ENCODE data around the gene COG3.
A peak's percentile ranks its signal among the peaks of the same experiment; 100 is the strongest.
"Not testable (repeated sequence)": the region's sequence is repeated elsewhere in the genome, so short reads cannot be mapped to it uniquely, and the experiment has no call there.

The COG3 gene, protein sequence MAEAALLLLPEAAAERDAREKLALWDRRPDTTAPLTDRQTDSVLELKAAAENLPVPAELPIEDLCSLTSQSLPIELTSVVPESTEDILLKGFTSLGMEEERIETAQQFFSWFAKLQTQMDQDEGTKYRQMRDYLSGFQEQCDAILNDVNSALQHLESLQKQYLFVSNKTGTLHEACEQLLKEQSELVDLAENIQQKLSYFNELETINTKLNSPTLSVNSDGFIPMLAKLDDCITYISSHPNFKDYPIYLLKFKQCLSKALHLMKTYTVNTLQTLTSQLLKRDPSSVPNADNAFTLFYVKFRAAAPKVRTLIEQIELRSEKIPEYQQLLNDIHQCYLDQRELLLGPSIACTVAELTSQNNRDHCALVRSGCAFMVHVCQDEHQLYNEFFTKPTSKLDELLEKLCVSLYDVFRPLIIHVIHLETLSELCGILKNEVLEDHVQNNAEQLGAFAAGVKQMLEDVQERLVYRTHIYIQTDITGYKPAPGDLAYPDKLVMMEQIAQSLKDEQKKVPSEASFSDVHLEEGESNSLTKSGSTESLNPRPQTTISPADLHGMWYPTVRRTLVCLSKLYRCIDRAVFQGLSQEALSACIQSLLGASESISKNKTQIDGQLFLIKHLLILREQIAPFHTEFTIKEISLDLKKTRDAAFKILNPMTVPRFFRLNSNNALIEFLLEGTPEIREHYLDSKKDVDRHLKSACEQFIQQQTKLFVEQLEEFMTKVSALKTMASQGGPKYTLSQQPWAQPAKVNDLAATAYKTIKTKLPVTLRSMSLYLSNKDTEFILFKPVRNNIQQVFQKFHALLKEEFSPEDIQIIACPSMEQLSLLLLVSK

DNA sequence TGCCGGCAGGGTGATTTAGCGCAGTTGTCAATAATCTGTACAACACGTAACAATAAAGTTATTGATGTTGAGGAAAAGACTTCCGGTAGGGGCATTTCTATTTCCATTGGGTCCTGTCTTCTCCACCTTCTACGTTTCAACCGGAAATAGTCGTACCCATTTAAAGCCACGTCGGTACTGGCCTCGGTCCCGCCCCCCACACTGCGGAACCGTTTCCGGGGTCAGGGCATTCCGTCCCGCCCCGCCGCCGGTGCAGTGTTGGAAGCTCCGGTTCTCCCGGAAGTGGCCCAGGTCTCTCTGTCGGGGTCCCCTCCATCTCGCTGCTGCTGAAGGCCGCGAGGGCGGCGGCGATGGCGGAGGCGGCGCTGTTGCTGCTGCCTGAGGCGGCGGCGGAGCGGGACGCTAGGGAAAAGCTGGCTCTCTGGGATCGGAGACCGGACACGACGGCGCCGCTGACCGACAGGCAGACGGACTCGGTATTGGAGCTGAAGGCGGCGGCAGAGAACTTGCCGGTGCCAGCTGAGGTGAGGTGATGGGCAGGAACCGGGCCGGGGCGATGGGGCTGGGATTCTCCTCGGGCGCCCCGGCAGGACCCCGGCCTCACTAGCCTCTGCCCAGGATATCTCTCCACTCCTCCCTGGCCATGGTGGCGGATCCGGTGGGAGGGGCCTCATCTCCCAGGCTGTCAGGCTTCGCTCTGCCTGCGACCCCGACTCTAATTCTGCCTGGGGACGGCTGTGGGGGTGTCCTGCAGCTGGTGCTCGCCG lies at the start of gene COG3:
Gene COG3 (plus strand): TSS at position 253 of the 767 bp plus-strand sequence. CDS start 98 bp downstream, at position 351.
- DNase-seq = peak; percentile 95

DNA sequence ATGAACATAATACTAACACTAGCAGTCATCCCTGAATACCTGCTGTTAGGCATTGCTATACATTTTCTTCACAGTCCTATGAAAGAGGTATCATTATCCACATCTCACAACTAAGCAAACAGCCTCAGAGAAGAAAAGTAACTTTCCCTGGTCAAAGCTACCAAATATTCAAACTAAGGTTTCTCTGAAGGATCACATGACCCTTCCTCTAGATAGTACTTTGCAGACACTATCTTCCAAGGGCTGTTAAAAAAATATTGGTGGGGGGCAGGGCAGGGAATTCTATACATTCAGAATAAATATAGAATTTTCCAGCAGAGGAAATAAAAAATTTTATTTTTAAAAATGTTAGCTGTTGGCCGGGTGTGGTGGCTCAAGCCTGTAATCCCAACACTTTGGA lies 49.6 kb upstream of the COG3 start:
- DNase-seq = no peak

DNA sequence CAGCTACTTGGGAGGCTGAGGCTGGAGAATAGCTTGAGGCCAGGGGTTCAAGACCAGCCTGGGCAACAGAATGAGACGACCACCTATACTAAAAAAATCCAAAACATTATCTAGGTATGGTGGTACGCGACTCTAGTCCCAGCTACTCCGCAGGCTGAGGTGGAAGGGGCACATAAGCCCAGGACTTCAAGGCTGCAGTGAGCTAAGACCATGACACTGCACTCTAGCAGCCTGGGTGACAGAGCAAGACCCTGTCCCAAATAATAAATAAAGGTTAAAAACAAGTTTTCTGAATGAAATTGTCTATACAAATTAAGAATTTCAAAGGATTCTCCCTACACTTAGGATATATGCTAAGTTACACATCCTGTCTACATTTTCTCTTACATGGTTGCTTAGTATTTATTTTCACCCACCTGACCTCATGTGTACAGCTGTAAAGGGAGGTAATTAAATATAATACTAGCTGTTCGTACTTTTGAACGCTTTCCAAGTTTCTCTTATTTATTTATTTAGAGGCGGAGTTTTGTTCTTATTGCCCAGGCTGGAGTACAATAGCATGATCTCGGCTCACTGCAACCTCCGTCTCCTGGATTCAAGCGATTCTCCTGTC lies 48.1 kb upstream of the COG3 start:
- no peak for DNase-seq

DNA sequence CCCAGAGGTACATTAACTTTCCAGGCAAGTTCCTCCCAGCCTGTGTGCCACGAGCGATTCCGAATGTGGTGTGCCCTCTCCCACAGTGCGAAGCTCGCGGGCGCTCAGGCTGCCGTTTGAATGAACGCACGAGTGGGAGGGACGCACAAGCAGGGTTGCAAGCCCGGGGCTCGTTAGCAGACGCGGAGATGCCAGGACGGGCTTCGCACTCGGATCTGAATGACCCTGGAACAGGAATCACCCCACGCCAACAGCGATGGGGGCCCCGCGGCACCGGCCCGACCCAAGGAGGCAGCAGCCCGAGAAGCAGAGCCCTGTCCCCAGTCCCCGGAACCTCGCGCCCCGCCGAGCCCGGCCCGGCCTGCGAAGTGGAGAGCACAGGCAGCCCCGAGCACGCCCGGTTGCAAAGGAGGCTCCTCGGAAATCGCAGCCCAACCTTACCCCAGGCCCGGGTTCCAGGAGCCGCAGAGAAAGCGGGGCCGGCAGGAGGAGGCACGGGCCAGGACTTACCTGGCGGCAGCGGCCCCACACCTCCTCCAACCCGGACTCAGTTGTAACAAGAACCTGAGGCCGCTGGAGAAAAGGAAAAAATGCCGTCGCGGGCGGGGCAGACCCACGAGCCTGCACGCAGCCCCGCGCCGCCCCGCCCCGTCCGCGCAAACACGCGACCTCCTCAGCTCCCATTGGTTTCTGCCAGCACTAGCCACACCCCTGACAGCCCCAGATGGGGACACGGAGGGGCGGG lies 46.8 kb upstream of the COG3 start, which contains the start of gene SLC25A30:
Gene SLC25A30 (minus strand): TSS at position 584 of the 745 bp plus-strand sequence. CDS start 6,948 bp downstream, outside the sequence.
- DNase-seq = peak; percentile 95

DNA sequence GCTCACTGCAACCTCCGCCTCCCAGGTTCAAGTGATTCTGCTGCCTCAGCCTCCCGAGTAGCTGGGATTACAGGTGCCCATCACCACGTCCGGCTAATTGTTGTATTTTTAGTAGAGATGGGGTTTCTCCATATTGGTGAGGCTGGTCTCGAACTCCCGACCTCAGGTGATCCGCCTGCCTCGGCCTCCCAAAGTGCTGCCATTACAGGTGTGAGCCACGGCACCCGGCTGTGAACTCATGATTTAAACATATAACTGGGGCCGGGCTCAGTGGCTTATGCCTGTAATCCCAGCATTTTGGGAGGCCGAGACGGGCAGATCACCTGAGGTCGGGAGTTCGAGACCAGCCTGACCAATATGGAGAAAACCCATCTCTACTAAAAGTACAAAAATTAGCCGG lies 45.4 kb upstream of the COG3 start:
- not testable (repeated sequence) for DNase-seq

DNA sequence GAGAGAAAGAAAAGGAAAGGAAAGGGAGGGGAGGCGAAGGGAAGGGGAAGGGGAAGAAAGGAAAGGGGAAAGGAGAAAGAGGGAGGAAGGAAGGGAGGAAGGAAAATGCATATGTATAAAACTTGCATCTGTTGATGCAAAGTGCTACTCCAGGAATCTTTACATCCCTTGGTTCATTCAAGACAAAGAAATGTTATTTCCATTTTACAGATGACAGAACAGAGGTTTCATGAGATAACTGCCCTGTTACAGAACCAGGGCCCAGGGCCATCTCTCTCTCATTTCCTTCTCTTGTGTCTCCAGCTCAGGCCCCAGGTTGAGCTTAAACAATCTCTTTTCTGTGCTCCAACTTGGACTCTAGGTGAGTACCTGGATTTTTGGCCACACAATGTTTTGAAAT lies 44.8 kb upstream of the COG3 start:
- DNase-seq = no peak

DNA sequence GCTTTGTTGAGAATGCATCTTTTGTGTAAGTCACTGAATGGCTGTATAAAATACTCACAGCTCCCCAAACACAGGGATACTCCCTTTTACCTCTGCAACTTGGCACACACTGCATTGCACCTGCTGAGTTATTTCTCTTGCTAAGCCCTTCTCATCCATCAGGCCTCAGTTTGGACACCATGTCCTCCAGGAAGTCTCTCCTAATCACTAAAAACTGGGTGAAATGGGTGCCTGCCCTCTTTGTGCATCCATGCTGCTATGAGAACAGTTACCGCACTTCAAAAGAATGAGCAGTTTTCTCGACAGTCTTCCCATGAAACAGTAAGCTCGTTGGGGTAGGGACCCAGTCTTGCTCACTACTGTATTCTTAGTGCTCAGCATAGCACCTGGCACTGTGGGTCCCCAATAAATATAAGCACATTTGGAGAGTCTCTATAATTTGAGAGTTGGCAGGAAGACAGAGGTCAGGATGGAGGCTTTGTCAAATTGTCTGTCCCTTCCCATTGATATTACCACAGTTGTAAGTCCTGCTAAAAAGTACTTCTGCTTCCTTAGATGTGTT lies 41.9 kb upstream of the COG3 start:
- no peak for DNase-seq

DNA sequence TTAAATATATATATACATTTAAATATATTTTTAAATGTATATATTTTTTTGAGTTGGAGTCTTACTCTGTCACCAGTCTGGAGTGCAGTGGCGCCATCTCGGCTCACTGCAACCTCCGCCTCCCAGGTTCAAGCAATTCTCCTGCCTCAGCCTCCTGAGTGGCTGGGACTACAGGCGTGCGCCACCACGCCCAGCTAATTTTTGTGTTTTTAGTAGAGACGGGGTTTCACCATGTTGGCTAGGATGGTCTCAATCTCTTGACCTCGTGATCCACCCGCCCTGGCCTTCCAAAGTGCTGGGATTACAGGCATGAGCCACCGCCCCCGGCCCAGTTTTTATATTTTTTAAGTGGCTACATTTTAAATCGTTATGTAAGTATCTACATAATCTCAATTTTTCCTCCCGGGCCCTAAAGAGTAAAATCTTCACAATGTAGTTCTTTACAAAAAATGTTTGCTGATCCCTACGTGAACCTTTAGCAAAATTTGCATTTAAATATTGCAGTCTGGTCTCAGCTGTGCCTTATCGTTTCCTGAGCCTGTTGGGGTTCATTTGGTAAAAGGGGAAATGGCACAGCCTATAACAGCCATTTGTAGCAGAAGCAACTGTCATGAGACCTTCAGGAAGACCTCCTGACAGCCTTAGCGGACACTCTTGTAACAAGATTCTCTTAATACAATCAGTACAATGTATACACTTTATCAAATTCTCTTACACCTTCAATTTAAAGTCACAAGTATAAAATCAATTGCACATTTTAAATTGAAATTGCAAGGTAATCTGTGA lies 38.5 kb upstream of the COG3 start:
- not testable (repeated sequence) for DNase-seq

DNA sequence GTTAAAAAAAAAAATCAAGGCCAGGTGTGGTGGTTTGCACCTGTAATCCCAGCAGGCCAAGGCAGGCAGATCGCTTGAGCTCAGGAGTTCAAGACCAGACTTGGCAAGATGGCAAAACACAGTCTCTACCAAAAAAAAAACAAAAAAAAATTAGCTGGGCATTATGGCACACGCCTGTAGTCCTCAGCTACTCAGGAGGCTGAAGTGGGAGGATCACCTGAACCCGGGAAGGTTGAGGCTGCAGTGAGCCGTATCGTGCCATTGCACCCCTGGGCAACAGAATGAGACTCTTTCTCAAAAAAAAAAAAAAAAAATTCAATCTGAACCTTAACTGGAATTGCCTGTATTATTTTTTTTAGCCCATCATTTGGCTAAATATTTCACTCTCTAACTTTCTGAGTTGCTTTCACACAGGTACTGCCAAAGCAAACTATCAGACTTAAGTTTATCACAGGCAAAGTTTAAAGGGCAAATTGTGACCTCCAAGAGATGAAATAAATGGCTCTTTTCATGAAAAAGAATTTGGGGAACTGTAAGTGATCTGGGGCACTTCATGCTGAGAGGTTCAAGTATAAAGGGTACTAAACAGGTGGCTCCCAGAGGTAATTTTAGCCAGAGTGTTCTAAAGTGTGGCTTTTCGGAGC lies 31.9 kb upstream of the COG3 start:
- no peak for DNase-seq

DNA sequence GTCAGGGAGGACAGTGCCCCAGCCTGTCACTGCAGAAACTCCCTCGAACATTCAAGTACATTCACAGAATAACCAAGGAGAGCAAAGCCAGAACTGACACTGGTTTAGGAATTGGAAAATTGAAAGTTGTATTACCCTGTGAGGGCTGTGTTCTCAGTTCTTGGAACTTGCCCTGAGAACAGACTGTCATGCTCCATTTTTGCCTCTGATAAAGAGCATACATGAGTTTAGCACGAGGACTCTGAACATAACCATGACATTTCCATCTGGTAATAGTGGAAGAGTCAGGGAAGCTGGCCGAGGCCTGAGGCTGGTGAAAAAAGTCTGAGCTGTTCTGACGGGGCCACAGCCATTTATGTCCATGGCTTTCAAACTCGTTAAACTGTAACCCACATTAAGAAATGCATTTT lies 31.4 kb upstream of the COG3 start:
- no peak for DNase-seq

DNA sequence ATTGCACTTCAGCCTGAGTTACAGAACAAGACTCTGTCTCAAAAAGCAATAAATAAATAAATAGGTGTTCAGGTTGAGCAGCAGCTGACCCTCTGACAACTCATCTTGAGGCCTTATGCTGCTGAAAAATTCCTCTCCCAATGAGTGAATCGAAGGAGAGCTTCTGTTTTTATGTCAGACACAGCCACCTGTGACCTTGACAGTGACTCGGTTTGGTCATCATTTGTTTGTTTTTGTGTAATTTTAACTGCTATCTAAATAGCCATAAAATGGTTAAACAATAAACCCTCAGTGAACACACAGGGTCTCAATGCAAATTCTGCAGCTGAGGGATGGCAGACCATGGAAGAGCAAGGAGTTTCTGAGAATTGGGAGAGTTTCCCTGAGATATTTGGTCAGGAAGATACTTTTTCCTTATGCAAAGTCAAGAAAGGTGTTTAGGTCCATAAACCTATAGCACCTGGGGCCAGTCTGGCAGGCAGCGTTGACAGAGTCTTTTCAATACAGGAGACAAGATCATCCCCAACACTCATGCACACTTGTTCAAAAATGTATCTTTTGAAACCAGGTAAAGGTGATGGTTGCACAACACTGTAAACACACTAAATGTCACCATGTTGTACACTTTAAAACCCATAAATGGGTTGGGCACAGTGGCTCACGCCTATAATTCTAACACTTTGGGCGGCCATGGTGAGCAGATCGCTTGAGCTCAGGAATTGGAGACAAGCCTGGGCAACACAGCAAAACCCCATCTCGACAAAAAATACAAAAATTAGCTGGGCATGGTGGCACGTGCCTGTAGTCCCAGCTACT lies 30.0 kb upstream of the COG3 start:
- no peak for DNase-seq

DNA sequence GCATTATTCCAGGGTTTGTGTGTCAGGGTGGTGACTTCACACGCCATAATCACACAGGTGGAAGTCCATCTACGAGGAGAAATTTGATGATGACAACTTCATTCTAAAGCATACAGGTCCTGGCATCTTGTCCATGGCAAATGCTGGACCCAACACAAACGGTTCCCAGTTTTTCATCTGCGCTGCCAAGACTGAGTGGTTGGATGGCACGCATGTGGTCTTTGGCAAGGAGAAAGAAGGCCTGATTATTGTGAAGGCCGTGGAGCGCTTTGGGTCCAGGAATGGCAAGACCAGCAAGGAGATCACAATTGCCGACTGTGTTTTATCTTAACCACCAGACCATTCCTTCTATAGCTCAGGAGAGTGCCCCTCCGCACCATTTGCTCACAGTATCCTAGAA lies 28.4 kb upstream of the COG3 start:
- no peak for DNase-seq

DNA sequence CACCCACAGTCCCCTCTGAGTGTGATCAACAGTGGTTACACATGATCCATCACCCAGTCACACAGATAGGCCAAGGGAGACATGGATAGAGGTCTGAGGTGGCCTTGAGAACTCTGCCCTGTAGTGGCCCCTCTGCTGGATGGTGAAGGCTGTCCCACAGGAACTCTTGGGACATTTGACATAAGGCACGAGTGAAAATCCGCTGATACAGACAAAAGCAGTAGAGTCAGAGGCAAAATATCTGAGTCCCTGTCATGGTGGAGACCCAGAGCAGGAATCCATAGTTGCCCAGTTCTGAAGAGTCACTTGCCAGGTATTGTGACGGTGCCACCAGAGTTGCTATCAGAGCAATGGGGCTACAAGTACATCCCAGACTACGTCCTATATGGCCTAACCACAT lies 27.8 kb upstream of the COG3 start:
- DNase-seq = no peak

DNA sequence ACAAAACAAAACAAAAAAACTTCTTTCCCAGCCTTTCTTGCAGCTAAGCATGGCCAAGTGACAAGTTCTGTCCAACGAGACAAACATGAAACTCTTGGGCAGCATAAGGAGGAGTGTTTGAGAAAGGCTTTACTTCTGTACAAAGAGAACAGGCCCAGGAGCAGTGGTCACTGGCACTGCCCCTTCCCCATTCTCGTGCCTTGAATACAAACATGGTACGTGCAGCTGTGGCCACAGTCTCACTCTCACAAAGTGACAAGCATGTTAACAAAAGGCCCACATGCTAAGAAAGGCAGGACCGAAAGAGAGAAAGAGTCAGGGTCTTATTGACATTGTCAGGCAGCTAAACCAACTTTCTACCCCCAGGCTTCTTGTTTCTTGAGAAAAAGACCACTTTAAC lies 26.8 kb upstream of the COG3 start:
- no peak for DNase-seq

DNA sequence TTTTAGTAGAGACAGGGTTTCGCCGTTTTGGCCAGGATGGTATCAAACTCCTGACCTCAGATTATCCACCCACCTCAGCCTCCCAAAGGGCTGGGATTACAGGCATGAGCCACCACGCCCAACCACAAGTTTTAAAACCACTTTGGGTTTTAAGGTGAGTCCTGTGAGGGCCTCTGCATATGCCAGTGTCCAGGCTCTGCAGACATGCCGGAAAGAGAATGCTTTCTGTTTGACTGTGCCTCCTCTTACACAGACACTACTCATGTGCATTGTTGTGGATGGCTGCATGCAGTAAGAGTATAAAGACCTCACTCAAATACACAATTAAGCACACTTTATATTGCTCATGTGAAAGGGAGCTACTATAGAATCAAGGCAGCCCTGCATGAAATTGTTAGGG lies 25.7 kb upstream of the COG3 start:
- no peak for DNase-seq

DNA sequence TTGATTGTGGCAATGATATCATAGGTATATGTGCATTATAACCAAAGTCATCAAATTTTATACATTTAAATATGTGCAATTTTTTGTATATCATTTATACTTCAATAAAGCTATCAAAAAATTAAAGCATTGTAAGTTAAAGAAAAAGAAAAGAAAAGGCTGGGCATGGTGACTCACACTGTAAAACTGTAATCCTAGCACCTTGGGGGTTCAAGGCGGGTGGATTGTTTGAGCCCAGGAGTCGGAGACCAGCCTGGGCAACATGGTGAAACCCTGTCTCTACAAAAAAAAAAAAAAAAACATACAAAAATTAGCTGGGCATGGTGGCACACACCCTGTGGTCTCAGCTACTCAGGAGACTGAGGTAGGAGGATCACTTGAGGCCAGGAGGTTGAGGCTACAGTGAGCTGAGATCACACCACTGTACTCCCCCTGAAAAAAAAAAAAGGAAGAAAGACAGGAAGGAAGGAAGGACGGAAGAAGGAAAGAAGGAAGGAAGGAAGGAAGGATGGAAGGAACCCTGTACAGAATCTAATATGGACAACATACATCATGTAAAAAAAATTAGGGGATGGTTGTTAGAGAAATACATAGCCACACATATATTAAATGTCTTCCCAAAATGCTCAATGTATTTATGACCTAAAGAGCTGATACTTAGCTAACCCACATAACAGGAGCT lies 24.8 kb upstream of the COG3 start:
- DNase-seq = no peak

DNA sequence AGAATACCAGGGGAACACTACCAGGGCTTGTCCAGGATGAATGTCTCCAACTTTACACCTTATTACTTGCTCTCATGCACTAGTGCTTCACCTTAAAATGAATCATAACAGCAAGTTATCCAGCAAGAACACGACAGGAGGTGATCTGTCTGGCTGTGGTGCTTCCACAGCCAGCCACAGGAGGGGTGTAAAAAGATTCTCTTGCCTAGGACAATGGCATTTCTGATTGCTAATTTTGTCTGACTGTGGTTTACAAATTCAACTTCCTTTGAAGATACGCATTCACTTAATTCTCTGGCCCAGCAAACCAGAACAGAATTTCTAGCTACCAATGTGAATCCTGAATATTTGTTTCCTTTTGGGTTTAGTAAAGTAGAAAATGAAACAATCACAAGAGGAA lies 23.1 kb upstream of the COG3 start:
- no peak for DNase-seq

DNA sequence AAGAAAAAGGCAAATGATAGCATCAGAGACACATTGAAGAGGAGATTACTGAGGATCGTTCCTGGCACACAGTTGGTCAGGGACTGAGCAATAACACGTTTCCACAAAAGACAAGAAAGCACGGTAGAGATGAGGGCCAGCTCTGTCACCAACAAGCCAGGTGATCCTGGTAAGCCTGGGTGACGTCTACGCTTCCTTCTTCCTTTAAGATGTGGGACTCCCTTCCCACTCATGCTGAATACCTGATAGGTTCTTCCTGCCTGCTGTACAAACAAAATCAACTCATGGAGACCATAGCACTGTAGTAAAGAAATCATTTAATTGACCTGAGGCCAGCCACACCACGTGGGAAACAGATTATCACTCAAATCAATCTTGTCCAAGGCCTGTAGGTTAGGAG lies 19.7 kb upstream of the COG3 start:
- DNase-seq = no peak

DNA sequence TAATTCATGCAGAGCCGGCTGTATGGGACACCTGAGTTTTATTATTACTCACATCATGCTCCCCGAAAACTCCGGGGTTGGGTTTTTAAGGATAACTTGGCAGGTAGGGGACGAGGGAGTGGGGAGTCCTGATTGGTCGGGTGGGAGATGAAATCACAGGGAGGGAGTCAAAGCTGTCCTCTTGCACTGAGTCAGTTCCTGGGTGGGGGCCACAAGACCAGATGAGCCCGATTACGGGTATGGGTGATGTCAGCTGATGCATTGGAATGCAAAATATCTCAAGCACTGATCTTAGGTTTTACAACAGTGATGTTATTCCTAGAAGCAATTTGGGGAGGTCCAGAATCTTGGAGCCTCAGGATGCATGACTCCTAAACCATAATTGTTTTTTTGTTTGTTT lies 18.6 kb upstream of the COG3 start:
- DNase-seq = no peak

Data from activated naive CD4-positive, alpha-beta T cell treated with anti-CD3 and anti-CD28 coated beads, Interleukin-2, amount 50 U/mL, for 16 hours (primary cell).